Measurements from ENCODE around the gene NRP2.

GRCh38 chr2:205656941-205657340 lies 25.4 kb upstream of the NRP2 start:
- TF ChIP-seq ZBTB33 (IDR thresholded peaks at IDR 0.05; ENCODE audit: extremely low read depth, insufficient replicate concordance, low read length) (no peak), POLR2A (IDR thresholded peaks at IDR 0.05; ENCODE audit: borderline replicate concordance, extremely low read depth, insufficient read depth, insufficient read length) (no peak), CTCF (IDR thresholded peaks at IDR 0.05 in 2 of 3, conservative IDR thresholded peaks at IDR 0.05 in 1 of 3; ENCODE audit: borderline replicate concordance in 1 of 3, insufficient read depth in 1 of 3, low read depth in 2 of 3, low read length in 2 of 3) (no peak), EZH2 (IDR thresholded peaks at IDR 0.05) (no peak), TCF7L2 (IDR thresholded peaks at IDR 0.05; ENCODE audit: borderline replicate concordance, extremely low read depth, insufficient read depth, insufficient read length) (no peak), JUND (IDR thresholded peaks at IDR 0.05) (no peak), SP1 (IDR thresholded peaks at IDR 0.05; ENCODE audit: low read depth) (no peak), RAD21 (IDR thresholded peaks at IDR 0.05; ENCODE audit: low read depth) (no peak), EZH2phosphoT487 (IDR thresholded peaks at IDR 0.05; ENCODE audit: borderline replicate concordance) (no peak), CEBPB (IDR thresholded peaks at IDR 0.05; ENCODE audit: low read depth) (no peak), SIN3A (IDR thresholded peaks at IDR 0.05; ENCODE audit: low read depth) (no peak), ATF3 (IDR thresholded peaks at IDR 0.05) (no peak), MAX (IDR thresholded peaks at IDR 0.05) (no peak), YY1 (IDR thresholded peaks at IDR 0.05; ENCODE audit: extremely low read depth, insufficient replicate concordance, low read depth, low read length) (no peak)

Data from HCT116 (cell line).